Mesendoderm (in vitro differentiated cells): Measurements from ENCODE around the gene ALDH3B1.

Source experiments
- DNase-seq: peaks from one replicate; pipeline ENCODE4 v3.0.0; 2013
- H2AK5ac ChIP-seq: 2 replicates; pipeline ENCODE4 v1.6.1; 2013; ENCODE audit warnings: low read length, inconsistent platforms
- H2BK120ac ChIP-seq: 2 replicates; pipeline ENCODE4 v1.6.1; 2013; ENCODE audit warnings: low read depth, mild to moderate bottlenecking, low read length, moderate library complexity, mixed read lengths
- H2BK15ac ChIP-seq: replicated peaks from 2 replicates; pipeline ENCODE4 v1.6.1; 2013; ENCODE audit warnings: low read depth, mild to moderate bottlenecking, moderate library complexity
- H2BK5ac ChIP-seq: 2 replicates; pipeline ENCODE4 v1.6.1; 2013; ENCODE audit warnings: low read length, inconsistent platforms
- H3K18ac ChIP-seq: 2 replicates; pipeline ENCODE4 v1.6.1; 2013; ENCODE audit warnings: mild to moderate bottlenecking, low read length, mixed read lengths
- H3K23ac ChIP-seq: one replicate; pipeline ENCODE4 v1.6.1; 2013; ENCODE audit warnings: low read length
- H3K27ac ChIP-seq: 2 replicates; pipeline ENCODE4 v1.5.1; 2013; ENCODE audit warnings: low read depth, mild to moderate bottlenecking, inconsistent platforms, low read length, moderate library complexity
- H3K27me3 ChIP-seq: 2 replicates; pipeline ENCODE4 v1.6.1; 2013; ENCODE audit warnings: low read length, control low read depth, mild to moderate bottlenecking, inconsistent platforms; ENCODE audit not compliant: insufficient read depth, poor library complexity
- H3K36me3 ChIP-seq: 2 replicates; pipeline ENCODE4 v1.6.1; 2013; ENCODE audit warnings: low read length, inconsistent platforms; ENCODE audit not compliant: control insufficient read depth, insufficient read depth
- H3K4ac ChIP-seq: one replicate; pipeline ENCODE4 v1.6.1; 2013; ENCODE audit warnings: low read depth, mild to moderate bottlenecking, low read length, moderate library complexity
- H3K4me1 ChIP-seq: 2 replicates; pipeline ENCODE4 v1.6.1; 2013; ENCODE audit warnings: low read depth, low read length, inconsistent platforms; ENCODE audit not compliant: control insufficient read depth
- H3K4me2 ChIP-seq: 2 replicates; pipeline ENCODE4 v1.6.1; 2013; ENCODE audit warnings: low read length
- H3K4me3 ChIP-seq: 2 replicates; pipeline ENCODE4 v1.5.1; 2013; ENCODE audit warnings: mild to moderate bottlenecking, low read length
- H3K56ac ChIP-seq: one replicate; pipeline ENCODE4 v1.6.1; 2013; ENCODE audit warnings: low read length
- H3K79me1 ChIP-seq: 2 replicates; pipeline ENCODE4 v1.6.1; 2013; ENCODE audit warnings: low read length, inconsistent platforms
- H3K79me2 ChIP-seq: 2 replicates; pipeline ENCODE4 v1.6.1; 2013; ENCODE audit warnings: mild to moderate bottlenecking, low read length; ENCODE audit not compliant: control insufficient read depth, insufficient read depth
- H3K9ac ChIP-seq: 2 replicates; pipeline ENCODE4 v1.6.1; 2013; ENCODE audit warnings: low read length, inconsistent platforms
- H4K5ac ChIP-seq: one replicate; pipeline ENCODE4 v1.6.1; 2013; ENCODE audit warnings: low read length
- H4K8ac ChIP-seq: one replicate; pipeline ENCODE4 v1.6.1; 2013; ENCODE audit warnings: low read depth, mild to moderate bottlenecking, control low read depth, low read length, moderate library complexity
- WGBS: extraction: QIAGEN DNeasy Blood & Tissue Kit; methylation state at CpG from one replicate; pipeline ENCODE4 v1.1.7; 2013; ENCODE audit warnings: low lambda C conversion rate, missing lambda C conversion rate; ENCODE audit not compliant: insufficient coverage; ENCODE audit errors: extremely low coverage; 5-methylcytosine and 5-hydroxymethylcytosine counted together

The ALDH3B1 gene

DNA sequence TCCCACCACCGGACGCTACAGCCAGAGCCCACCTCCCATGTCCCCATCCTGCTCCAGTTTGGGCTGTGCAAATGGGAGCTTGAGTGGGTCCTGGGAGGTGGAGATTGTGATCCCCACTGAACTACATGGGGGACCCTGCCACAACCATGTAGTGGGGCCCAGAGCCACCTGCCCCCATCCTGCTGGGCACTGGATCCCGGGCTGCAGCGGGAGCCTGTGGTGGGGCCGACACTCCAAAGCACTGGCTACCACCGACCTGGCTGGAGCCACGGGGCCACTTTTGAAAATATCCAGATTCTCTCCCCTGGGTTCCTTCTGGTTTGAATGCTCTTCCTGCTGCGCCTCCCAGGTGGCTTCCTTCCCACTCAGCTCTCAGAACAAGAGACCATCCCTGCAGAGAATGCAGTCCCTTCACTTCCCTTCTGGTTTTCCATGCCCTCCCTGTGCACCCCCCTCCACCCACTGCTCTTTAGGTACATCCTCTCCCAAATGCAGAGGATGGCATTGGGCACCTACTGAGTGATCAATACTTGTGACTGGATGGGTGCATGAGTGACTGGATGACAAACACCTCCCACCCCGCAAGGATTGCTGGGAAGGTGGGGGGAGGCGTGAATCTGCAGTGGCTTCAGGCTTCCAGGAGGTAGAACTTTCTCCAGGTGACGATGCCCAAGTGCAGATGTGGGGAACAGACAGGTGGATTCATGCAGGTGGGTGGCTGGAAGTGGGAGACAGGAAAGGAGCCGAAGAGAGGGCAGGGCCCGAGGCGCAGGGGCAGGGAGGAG lies 5.4 kb upstream of the ALDH3B1 start:
- no peak overlapping the region for H2BK5ac ChIP-seq
- no peak overlapping the region for H3K23ac ChIP-seq
- H3K56ac ChIP-seq, result peak overlapping the region; percentile 69
- H3K4me2 ChIP-seq, result no peak overlapping the region
- H3K4me3 ChIP-seq, result no peak overlapping the region
- no peaks in the 10 kb centered on the region for H3K4me1 ChIP-seq
- peak overlapping the region; percentile 85 for H2AK5ac ChIP-seq
- no peaks in the 10 kb centered on the region for H3K36me3 ChIP-seq
- H3K27ac ChIP-seq, result no peak overlapping the region
- H3K4ac ChIP-seq, result no peak overlapping the region
- H2BK15ac ChIP-seq, result no peak overlapping the region
- H3K79me1 ChIP-seq, result no peaks in the 10 kb centered on the region
- no peaks in the 10 kb centered on the region for H3K27me3 ChIP-seq
- peak overlapping the region; percentile 44 for H3K9ac ChIP-seq
- WGBS, result no CpG with 5 or more reads among the region's 14 CpGs
- H2BK120ac ChIP-seq, result no peak overlapping the region
- no peak for DNase-seq
- H4K5ac ChIP-seq, result no peak overlapping the region
- no peak overlapping the region for H4K8ac ChIP-seq
- no peak overlapping the region for H3K18ac ChIP-seq
- no peaks in the 10 kb centered on the region for H3K79me2 ChIP-seq

GRCh38 chr11:68006606-68007166 lies 3.4 kb upstream of the ALDH3B1 start:
- no peaks in the 10 kb centered on the region for H3K4me1 ChIP-seq
- no CpG with 5 or more reads among the region's 7 CpGs for WGBS
- no peaks in the 10 kb centered on the region for H3K27me3 ChIP-seq
- no peak overlapping the region for H2BK120ac ChIP-seq
- no peak overlapping the region for H2BK5ac ChIP-seq
- no peak overlapping the region for H3K9ac ChIP-seq
- no peak overlapping the region for H3K4me3 ChIP-seq
- H3K79me1 ChIP-seq, result no peaks in the 10 kb centered on the region
- H2AK5ac ChIP-seq, result no peak overlapping the region
- H3K4ac ChIP-seq, result no peak overlapping the region
- H3K27ac ChIP-seq, result no peak overlapping the region
- no peak overlapping the region for H4K5ac ChIP-seq
- no peaks in the 10 kb centered on the region for H3K79me2 ChIP-seq
- no peak overlapping the region for H3K18ac ChIP-seq
- H3K4me2 ChIP-seq, result no peak overlapping the region
- H4K8ac ChIP-seq, result no peak overlapping the region
- H3K56ac ChIP-seq, result no peak overlapping the region
- H2BK15ac ChIP-seq, result no peak overlapping the region
- H3K36me3 ChIP-seq, result no peaks in the 10 kb centered on the region
- DNase-seq, result no peak
- H3K23ac ChIP-seq, result no peak overlapping the region

GRCh38 chr11:68007498-68008380 lies 2.4 kb upstream of the ALDH3B1 start:
- DNase-seq, result no peak
- no peak overlapping the region for H2BK5ac ChIP-seq
- H3K18ac ChIP-seq, result no peak overlapping the region
- H2AK5ac ChIP-seq, result no peak overlapping the region
- no peak overlapping the region for H3K56ac ChIP-seq
- no CpG with 5 or more reads among the region's 16 CpGs for WGBS
- no peaks in the 10 kb centered on the region for H3K79me1 ChIP-seq
- no peaks in the 10 kb centered on the region for H3K27me3 ChIP-seq
- H3K36me3 ChIP-seq, result no peaks in the 10 kb centered on the region
- H2BK120ac ChIP-seq, result no peak overlapping the region
- no peak overlapping the region for H3K9ac ChIP-seq
- no peak overlapping the region for H4K8ac ChIP-seq
- H3K79me2 ChIP-seq, result no peaks in the 10 kb centered on the region
- no peak overlapping the region for H3K4ac ChIP-seq
- H4K5ac ChIP-seq, result no peak overlapping the region
- no peak overlapping the region for H3K4me3 ChIP-seq
- no peak overlapping the region for H3K27ac ChIP-seq
- H3K4me2 ChIP-seq, result no peak overlapping the region
- no peak overlapping the region for H2BK15ac ChIP-seq
- no peak overlapping the region for H3K23ac ChIP-seq
- no peaks in the 10 kb centered on the region for H3K4me1 ChIP-seq

GRCh38 chr11:68008381-68009337 lies 1.5 kb upstream of the ALDH3B1 start:
- H2AK5ac ChIP-seq, result no peak overlapping the region
- WGBS, result no CpG with 5 or more reads among the region's 27 CpGs

DNA sequence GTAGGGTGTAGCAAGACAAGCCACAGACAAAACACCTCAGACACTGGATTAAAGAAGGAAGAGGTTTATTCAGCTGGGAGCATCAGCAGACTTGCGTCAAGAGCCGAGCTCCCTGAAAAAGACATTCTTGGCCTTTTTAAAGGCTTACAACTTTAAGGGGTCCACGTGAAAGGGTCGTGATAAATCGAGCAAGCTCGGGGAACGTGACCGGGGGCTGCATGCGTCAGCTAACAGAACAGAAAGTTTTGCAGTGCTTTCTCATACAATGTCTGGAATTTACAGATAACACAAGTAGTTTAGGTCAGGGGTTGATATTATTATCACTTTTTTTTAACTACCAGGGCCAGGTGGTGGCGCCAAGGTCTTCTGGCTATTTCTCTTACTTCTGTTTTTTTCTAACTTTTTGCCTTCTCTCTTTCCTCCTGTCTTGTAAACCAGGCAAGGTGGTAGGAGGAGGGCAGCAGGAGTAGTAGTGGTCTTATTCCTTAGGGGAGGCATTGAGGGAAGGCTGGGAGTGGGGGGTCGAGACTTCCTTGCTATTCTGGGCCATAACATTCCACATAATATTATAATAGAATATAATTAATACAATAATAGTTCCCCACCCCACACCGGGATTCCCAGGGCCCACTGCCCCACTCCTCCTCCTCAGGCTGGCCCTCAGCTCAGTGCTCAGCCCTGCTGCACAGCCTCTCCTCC lies 587 bp upstream of the ALDH3B1 start:
- peak overlapping the region; percentile 11 for H3K56ac ChIP-seq
- no peaks in the 10 kb centered on the region for H3K36me3 ChIP-seq
- H3K27ac ChIP-seq, result no peak overlapping the region
- no peak overlapping the region for H4K5ac ChIP-seq
- no peak overlapping the region for H3K4me2 ChIP-seq
- no peak overlapping the region for H2BK15ac ChIP-seq
- H2BK5ac ChIP-seq, result no peak overlapping the region
- no peak overlapping the region for H2AK5ac ChIP-seq
- no peak overlapping the region for H3K18ac ChIP-seq
- H4K8ac ChIP-seq, result peak overlapping the region; percentile 2
- no peaks in the 10 kb centered on the region for H3K79me1 ChIP-seq
- H2BK120ac ChIP-seq, result no peak overlapping the region
- H3K27me3 ChIP-seq, result no peaks in the 10 kb centered on the region
- no peaks in the 10 kb centered on the region for H3K4me1 ChIP-seq
- no CpG with 5 or more reads among the region's 12 CpGs for WGBS
- H3K9ac ChIP-seq, result no peak overlapping the region
- H3K79me2 ChIP-seq, result no peaks in the 10 kb centered on the region
- H3K23ac ChIP-seq, result no peak overlapping the region
- H3K4me3 ChIP-seq, result no peak overlapping the region
- DNase-seq, result no peak
- no peak overlapping the region for H3K4ac ChIP-seq

More at GRCh38 chr11:68008381-68009337, 1.5 kb upstream of the ALDH3B1 start:
- no peaks in the 10 kb centered on the region for H3K36me3 ChIP-seq
- no peak for DNase-seq
- H3K4me1 ChIP-seq, result no peaks in the 10 kb centered on the region
- no peak overlapping the region for H3K56ac ChIP-seq
- no peak overlapping the region for H3K9ac ChIP-seq
- no peak overlapping the region for H3K4ac ChIP-seq
- no peak overlapping the region for H2BK120ac ChIP-seq
- H3K79me1 ChIP-seq, result no peaks in the 10 kb centered on the region
- H2BK5ac ChIP-seq, result no peak overlapping the region
- H3K23ac ChIP-seq, result no peak overlapping the region
- no peak overlapping the region for H2BK15ac ChIP-seq
- no peak overlapping the region for H3K27ac ChIP-seq
- no peak overlapping the region for H4K8ac ChIP-seq
- no peaks in the 10 kb centered on the region for H3K79me2 ChIP-seq
- H3K4me3 ChIP-seq, result no peak overlapping the region
- no peak overlapping the region for H3K18ac ChIP-seq
- no peak overlapping the region for H3K4me2 ChIP-seq
- no peaks in the 10 kb centered on the region for H3K27me3 ChIP-seq
- H4K5ac ChIP-seq, result no peak overlapping the region
